ENCODE data around the gene ANKRD36B.
"Not testable (repeated sequence)": the region's sequence is repeated elsewhere in the genome, so short reads cannot be mapped to it uniquely, and the experiment has no call there.

GRCh38 chr2:97601537-97601936 lies 11.9 kb upstream of the ANKRD36B start:
- not testable (repeated sequence) for TF ChIP-seq CTCF (IDR thresholded peaks at IDR 0.05; ENCODE audit: insufficient read depth, low read length, poor library complexity, severe bottlenecking); EZH2phosphoT487 (conservative IDR thresholded peaks at IDR 0.05; ENCODE audit: low read length)

Data from SU-DHL-6 (cell line).